Type B pancreatic cell (in vitro differentiated cells): Measurements from ENCODE around the gene GBGT1. TPM values are rescaled to one million over a fixed set of nuclear protein-coding genes. Genes with fewer than 3 reads are reported as not detected.

ENCODE experiments used
- DNase-seq: peaks from one replicate; pipeline ENCODE4 v3.0.0; 2021; ENCODE audit warnings: mixed read lengths; ENCODE audit not compliant: unreplicated experiment; ENCODE audit errors: extremely low spot score
- H3K27ac Mint-ChIP-seq: 2 replicates; pipeline ENCODE4 v1.8.0; 2021; ENCODE audit warnings: mild to moderate bottlenecking, mixed read lengths
- H3K27me3 Mint-ChIP-seq: 2 replicates; pipeline ENCODE4 v1.8.0; 2021; ENCODE audit warnings: mixed read lengths
- H3K36me3 Mint-ChIP-seq: 2 replicates; pipeline ENCODE4 v1.8.0; 2021; ENCODE audit warnings: mixed read lengths
- H3K4me1 Mint-ChIP-seq: one replicate; pipeline ENCODE4 v1.8.0; 2021; ENCODE audit warnings: mixed read lengths; ENCODE audit not compliant: unreplicated experiment
- H3K4me3 Mint-ChIP-seq: 2 replicates; pipeline ENCODE4 v1.8.0; 2021; ENCODE audit warnings: mild to moderate bottlenecking, mixed read lengths
- H3K9me3 Mint-ChIP-seq: 2 replicates; pipeline ENCODE4 v1.8.0; 2021; ENCODE audit warnings: mixed read lengths
- total RNA-seq: library from RNA; stranded (reverse); gene quantifications from 2 replicates; pipeline ENCODE4 v1.2.1, GENCODE V29; 2021; ENCODE audit warnings: low replicate concordance
- TF ChIP-seq, protein P1 (sequence below): fragments of 200-600 bp; sonication (generic); conservative IDR thresholded peaks from 2 replicates; pipeline ENCODE4 v1.5.0; 2021; ENCODE audit warnings: antibody characterized with exemption, mild to moderate bottlenecking

The GBGT1 gene
- total RNA-seq, 1 donor from 2014 or later = 21.0 TPM

DNA sequence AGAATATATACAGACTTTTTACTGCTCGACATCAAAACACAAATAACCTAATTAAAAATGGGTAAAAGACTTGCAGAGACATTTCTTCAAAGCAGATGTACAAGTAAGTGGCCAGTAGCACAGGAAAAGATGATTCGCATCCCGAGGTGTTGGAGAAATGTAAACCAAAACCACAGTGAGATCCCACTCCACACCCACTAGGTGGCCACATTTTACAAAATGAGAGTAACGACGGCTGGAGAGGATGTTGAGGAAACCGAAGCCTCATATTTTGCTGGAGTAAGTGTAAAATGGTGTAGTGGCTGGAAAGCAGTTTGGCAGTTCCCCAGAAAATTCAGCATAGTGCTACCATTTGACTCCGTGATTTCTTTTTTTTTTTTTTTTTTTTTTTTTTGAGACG, 21.3 kb upstream of the GBGT1 start:
- H3K27me3 Mint-ChIP-seq = peaks cover 46% of the 10 kb centered on the region
- DNase-seq = no peak
- no peak overlapping the region for H3K4me3 Mint-ChIP-seq
- no peak overlapping the region for H3K27ac Mint-ChIP-seq
- H3K36me3 Mint-ChIP-seq = no peaks in the 10 kb centered on the region
- H3K9me3 Mint-ChIP-seq = no peaks in the 10 kb centered on the region
- TF ChIP-seq, protein P1, sequence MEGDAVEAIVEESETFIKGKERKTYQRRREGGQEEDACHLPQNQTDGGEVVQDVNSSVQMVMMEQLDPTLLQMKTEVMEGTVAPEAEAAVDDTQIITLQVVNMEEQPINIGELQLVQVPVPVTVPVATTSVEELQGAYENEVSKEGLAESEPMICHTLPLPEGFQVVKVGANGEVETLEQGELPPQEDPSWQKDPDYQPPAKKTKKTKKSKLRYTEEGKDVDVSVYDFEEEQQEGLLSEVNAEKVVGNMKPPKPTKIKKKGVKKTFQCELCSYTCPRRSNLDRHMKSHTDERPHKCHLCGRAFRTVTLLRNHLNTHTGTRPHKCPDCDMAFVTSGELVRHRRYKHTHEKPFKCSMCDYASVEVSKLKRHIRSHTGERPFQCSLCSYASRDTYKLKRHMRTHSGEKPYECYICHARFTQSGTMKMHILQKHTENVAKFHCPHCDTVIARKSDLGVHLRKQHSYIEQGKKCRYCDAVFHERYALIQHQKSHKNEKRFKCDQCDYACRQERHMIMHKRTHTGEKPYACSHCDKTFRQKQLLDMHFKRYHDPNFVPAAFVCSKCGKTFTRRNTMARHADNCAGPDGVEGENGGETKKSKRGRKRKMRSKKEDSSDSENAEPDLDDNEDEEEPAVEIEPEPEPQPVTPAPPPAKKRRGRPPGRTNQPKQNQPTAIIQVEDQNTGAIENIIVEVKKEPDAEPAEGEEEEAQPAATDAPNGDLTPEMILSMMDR = peak; percentile 75
- H3K4me1 Mint-ChIP-seq = peaks cover 9% of the 10 kb centered on the region

DNA sequence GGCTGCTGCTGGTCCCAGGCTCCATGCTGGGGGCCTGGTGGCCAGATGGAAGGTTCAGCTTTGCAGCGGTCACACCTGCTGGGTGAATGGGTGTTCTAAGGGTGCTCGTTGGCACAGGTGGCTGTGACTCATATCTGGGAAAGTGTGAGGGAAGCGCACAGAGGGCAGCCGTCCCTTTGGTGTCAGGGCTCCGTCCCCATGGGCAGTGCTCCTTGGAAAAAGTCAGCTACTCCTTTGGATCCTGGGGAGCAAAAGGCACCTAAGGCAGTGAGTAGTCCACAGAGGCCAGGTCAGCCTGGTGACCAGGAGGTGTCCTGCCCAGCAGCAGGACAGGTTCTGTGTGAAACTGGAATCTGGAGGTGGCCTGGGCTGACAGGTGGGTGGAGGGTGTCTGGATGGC, 18.4 kb upstream of the GBGT1 start:
- Mint-ChIP-seq H3K27me3 (peaks cover 35% of the 10 kb centered on the region), H3K27ac (no peak overlapping the region), H3K4me3 (no peak overlapping the region), H3K9me3 (no peaks in the 10 kb centered on the region), H3K4me1 (peaks cover 9% of the 10 kb centered on the region), H3K36me3 (no peaks in the 10 kb centered on the region)
- TF ChIP-seq, protein P1 = no peak
- DNase-seq = no peak

DNA sequence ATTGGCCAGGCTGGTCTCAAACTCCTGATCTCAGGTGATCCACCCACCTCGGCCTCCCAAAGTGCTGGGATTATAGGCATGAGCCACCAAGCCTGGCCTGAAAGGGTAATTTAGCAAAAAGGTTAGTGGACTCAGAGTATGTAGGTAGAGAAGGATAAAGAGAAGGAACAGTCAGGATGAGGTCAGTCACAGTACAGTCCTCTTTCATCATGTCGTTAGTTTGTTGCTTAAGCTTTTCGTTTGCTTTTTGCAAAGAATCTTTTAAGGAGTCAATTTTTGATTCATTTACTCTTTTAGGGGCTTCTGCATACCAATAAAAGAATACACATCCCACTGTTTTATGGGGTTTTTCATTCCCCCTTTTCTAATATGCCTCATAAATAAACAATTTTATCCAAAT, 17.8 kb upstream of the GBGT1 start:
- H3K27ac Mint-ChIP-seq = no peak overlapping the region
- H3K27me3 Mint-ChIP-seq = peaks cover 33% of the 10 kb centered on the region
- no peak overlapping the region for H3K4me3 Mint-ChIP-seq
- no peaks in the 10 kb centered on the region for H3K9me3 Mint-ChIP-seq
- H3K36me3 Mint-ChIP-seq = no peaks in the 10 kb centered on the region
- DNase-seq = no peak
- peaks cover 9% of the 10 kb centered on the region for H3K4me1 Mint-ChIP-seq
- TF ChIP-seq, protein P1 = no peak

DNA sequence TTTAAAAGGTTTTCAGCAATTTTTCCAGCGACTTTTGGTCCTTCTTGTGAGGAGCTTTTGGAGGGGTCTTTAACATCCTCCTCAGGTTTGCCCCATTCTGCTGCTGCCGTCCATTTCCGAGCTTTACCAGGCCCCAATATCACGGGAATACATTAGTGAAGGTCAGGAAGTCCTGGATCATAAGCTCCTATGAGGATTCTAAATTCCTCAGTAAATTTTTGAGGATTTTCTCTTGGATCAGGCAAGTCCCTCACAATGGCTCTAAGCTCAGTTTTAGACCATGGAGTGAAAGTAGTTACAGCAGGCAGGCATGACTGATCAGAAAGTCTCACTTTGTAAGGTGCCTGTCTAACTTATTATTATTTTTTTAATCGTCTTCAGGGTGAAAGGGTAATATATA, 17.2 kb upstream of the GBGT1 start:
- peaks cover 32% of the 10 kb centered on the region for H3K27me3 Mint-ChIP-seq
- no peaks in the 10 kb centered on the region for H3K9me3 Mint-ChIP-seq
- DNase-seq = no peak
- no peaks in the 10 kb centered on the region for H3K36me3 Mint-ChIP-seq
- H3K4me3 Mint-ChIP-seq = no peak overlapping the region
- H3K27ac Mint-ChIP-seq = no peak overlapping the region
- TF ChIP-seq, protein P1 = no peak
- H3K4me1 Mint-ChIP-seq = peaks cover 9% of the 10 kb centered on the region

DNA sequence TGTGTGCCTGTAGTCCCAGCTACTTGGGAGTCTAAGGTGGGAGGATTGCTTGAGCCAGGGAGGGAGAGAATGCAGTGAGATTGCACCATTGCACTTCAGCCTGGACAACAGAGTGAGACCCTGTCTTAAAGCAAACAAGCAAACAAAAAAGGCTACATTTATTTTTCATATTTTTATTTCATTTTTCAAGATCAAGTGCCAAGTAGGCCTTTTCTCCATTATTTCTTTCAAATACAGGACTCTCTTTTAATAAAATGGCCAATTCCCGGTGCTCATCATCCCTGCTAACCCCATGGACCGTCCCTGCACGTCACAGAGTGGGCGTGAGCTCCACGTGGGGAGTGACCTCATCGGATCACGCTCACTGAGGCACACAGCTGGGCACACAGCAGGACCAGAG, 9.3 kb upstream of the GBGT1 start:
- TF ChIP-seq, protein P1 = no peak
- Mint-ChIP-seq H3K36me3 (peaks cover 4% of the 10 kb centered on the region), H3K27me3 (peaks cover 24% of the 10 kb centered on the region), H3K4me3 (no peak overlapping the region), H3K4me1 (peaks cover 5% of the 10 kb centered on the region), H3K9me3 (peaks cover 5% of the 10 kb centered on the region), H3K27ac (no peak overlapping the region)
- DNase-seq = no peak
